ENCODE measurements around the gene ZNF546.
"Not testable (repeated sequence)": the region's sequence is repeated elsewhere in the genome, so short reads cannot be mapped to it uniquely, and the experiment has no call there.

ZNF546 gene

DNA sequence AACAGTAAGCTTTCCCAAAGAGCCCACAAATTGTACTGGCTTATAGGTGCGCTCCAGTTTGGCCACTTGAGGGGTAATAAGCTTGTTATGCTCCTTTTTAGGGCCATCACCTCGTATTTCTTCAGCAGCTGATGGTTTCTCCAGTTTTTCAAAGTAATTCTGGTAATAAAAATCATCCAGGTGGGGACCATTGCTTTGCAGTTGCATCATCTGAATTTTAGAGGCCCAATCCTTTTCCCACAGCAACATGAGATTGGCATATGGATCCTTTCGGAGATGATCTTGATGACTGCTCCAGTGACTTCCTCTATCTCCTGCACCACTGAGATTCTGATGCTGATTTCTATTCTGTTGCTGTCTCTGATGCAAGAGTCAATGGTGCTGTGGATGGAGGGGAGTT, 27.1 kb downstream of the ZNF546 start:
- TF ChIP-seq, protein P1, sequence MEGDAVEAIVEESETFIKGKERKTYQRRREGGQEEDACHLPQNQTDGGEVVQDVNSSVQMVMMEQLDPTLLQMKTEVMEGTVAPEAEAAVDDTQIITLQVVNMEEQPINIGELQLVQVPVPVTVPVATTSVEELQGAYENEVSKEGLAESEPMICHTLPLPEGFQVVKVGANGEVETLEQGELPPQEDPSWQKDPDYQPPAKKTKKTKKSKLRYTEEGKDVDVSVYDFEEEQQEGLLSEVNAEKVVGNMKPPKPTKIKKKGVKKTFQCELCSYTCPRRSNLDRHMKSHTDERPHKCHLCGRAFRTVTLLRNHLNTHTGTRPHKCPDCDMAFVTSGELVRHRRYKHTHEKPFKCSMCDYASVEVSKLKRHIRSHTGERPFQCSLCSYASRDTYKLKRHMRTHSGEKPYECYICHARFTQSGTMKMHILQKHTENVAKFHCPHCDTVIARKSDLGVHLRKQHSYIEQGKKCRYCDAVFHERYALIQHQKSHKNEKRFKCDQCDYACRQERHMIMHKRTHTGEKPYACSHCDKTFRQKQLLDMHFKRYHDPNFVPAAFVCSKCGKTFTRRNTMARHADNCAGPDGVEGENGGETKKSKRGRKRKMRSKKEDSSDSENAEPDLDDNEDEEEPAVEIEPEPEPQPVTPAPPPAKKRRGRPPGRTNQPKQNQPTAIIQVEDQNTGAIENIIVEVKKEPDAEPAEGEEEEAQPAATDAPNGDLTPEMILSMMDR (IDR thresholded peaks at IDR 0.05; ENCODE audit: low read depth, low read length) = no peak
- in situ Hi-C loops (cut with HindIII; ENCODE audit: low sequenced_read_pairs) = no loop called here
- H3K4me3 ChIP-seq (ENCODE audit: low read depth, low read length) = no peak overlapping the region
- DNase-seq (ENCODE audit: low read depth, low spot score) = no peak

DNA sequence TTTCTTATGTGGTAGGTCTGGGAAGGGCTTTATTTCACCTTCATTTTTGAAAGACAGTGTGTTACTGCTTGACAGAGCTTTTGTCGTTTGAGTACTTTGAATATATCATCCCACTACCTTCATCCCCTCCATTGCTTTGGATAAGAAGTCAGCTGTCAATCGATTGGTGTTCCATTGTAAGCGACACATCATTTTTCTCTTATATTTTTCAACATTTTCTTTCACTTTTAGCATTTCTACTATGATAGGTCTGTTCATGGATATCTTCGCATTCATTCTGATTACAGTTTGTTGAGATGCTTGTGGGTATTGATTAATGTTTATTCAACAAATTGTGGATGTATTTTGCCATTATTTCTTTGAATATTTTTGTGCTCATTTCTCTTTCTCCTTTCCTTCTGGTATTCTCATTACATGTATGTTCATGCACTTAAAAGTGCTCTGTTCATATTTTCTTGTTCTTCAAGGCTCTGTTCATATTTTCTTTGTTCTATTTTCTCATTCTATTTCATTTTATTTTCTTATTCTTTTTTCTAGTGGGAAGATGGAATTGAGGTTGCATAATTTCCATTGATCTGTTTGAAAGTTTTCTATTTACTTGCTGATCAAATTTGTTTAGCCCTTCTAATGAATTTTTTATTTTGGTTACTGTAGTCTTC, 29.2 kb downstream of the ZNF546 start:
- H3K4me3 ChIP-seq (ENCODE audit: low read depth, low read length) = no peak overlapping the region
- in situ Hi-C loops (cut with HindIII; ENCODE audit: low sequenced_read_pairs) = no loop called here
- TF ChIP-seq, protein P1 (IDR thresholded peaks at IDR 0.05; ENCODE audit: low read depth, low read length) = no peak
- no peak for DNase-seq (ENCODE audit: low read depth, low spot score)

DNA sequence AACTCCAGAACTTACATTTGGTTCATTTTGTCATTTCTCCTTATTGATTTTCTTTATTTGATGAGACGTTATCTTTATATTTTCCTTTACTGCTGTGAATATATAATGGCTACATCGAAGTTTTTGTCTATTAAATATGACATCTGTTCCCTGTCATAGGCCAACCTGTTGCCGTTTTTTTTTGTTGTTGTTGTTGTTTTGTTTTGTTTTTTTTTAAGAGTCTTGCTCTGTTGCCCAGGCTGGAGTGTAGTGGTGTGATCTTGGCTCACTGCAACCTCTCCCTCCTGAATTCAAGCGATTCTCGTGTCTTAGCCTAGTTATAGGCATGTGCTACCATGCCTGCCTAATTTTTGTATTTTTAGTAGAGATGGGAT, 29.7 kb downstream of the ZNF546 start:
- TF ChIP-seq, protein P1 (IDR thresholded peaks at IDR 0.05; ENCODE audit: low read depth, low read length) = no peak
- H3K4me3 ChIP-seq (ENCODE audit: low read depth, low read length) = no peak overlapping the region
- no peak for DNase-seq (ENCODE audit: low read depth, low spot score)
- in situ Hi-C loops (cut with HindIII; ENCODE audit: low sequenced_read_pairs) = no loop called here

DNA sequence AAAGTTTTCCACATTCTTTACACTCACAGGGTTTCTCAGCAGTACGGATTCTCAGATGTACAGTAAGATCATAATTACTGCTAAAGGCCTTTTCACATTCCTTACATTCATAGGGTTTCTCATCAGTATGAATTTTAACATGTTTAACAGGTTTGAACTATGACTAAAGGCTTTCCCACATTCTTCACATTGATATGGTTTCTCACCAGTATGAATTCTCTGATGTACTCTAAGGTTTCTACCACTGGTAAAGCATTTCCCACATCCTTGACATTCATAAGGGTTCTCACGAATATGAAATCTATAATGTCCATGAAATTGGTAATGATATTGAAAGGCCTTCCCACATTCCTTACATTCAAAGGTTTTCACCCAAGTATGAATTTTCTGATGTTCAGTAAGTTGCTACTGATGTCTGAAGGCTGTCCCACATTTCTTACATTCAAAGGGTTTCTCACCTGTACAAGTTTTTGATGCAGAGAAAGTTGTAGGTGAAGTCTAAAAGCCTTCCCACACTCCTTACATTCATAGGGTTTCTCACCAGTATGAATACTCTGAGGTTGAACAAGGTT, 37.2 kb downstream of the ZNF546 start:
- in situ Hi-C loops (cut with HindIII; ENCODE audit: low sequenced_read_pairs) = no loop called here
- H3K4me3 ChIP-seq (ENCODE audit: low read depth, low read length) = no peak overlapping the region
- DNase-seq (ENCODE audit: low read depth, low spot score) = no peak
- TF ChIP-seq, protein P1 (IDR thresholded peaks at IDR 0.05; ENCODE audit: low read depth, low read length) = no peak

DNA sequence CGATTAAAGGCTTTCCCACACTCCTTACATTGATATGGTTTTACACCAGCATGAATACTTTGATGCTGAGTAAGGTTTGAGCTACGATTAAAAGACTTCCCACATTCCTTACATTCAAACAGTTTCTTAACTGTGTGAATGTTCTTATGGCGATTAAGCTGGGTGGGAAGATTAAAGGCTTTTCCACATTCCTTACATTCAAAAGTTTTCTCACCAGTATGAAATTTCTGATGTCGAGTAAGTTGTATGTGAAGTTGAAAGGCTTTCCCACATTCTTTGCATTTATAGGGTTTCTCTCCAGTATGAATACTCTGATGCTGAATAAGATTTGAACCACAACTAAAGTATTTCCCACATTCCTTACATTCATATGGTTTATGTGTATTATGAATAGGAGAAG, 39.1 kb downstream of the ZNF546 start:
- H3K4me3 ChIP-seq (ENCODE audit: low read depth, low read length) = no peak overlapping the region
- DNase-seq (ENCODE audit: low read depth, low spot score) = no peak
- TF ChIP-seq, protein P1 (IDR thresholded peaks at IDR 0.05; ENCODE audit: low read depth, low read length) = no peak
- in situ Hi-C loops (cut with HindIII; ENCODE audit: low sequenced_read_pairs) = no loop called here

DNA sequence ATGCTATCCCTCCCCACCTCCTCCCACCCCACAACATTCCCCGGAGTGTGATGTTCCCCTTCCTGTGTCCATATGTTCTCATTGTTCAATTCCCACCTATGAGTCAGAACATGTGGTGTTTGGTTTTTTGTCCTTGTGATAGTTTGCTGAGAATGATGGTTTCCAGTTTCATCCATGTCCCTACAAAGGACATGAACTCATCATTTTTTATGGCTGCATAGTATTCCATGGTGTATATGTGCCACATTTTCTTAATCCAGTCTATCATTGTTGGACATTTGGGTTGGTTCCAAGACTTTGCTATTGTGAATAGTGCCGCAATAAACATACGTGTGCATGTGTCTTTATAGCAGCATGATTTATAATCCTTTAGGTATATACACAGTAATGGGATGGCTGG, 41.2 kb downstream of the ZNF546 start:
- in situ Hi-C loops (cut with HindIII; ENCODE audit: low sequenced_read_pairs); DNase-seq (ENCODE audit: low read depth, low spot score); H3K4me3 ChIP-seq (ENCODE audit: low read depth, low read length): not testable (repeated sequence)

DNA sequence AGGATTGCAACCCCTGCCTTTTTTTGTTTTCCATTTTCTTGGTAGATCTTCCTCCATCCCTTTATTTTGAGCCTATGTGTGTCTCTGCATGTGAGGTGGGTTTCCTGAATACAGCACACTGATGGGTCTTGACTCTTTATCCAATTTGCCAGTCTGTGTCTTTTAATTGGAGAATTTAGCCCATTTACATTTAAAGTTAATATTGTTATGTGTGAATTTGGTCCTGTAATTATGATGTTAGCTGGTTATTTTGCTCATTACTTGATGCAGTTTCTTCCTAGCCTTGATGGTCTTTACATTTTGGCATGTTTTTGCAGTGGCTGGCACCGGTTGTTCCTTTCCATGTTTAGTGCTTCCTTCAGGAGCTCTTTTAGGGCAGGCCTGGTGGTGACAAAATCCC, 44.9 kb downstream of the ZNF546 start:
- DNase-seq (ENCODE audit: low read depth, low spot score); in situ Hi-C loops (cut with HindIII; ENCODE audit: low sequenced_read_pairs): not testable (repeated sequence)

DNA sequence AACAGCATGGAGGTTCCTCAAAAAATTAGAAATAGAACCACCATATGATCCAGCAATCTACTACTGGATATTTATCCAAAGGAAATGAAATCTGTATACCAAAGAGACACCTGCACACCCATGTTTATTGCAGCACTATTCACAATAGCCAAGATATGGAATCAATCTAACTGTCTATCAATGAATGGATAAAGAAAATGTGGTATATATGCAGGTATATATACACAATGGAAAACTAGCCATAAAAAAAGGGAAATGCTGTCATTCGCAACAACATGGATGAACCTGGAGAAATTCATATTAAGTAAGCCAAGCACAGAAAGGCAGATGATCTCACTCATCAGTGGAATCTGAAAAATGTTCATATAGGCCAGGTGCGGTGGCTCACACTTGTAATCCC, 56.6 kb downstream of the ZNF546 start:
- H3K4me3 ChIP-seq (ENCODE audit: low read depth, low read length) = no peak overlapping the region
- in situ Hi-C loops (cut with HindIII; ENCODE audit: low sequenced_read_pairs) = no loop called here
- DNase-seq (ENCODE audit: low read depth, low spot score) = no peak
- TF ChIP-seq, protein P1 (IDR thresholded peaks at IDR 0.05; ENCODE audit: low read depth, low read length) = no peak

More for the DNA sequence above, 44.9 kb downstream of the ZNF546 start:
- H3K4me3 ChIP-seq (ENCODE audit: low read depth, low read length) = not testable (repeated sequence)
